GM18868 (cell line): Measurements from ENCODE around the gene PASK.

Experiments
- ATAC-seq: cut with Tn5 transposase; IDR thresholded peaks from one replicate; pipeline ENCODE4 v1.9.1; 2021; ENCODE audit warnings: mild to moderate bottlenecking, moderate library complexity; ENCODE audit not compliant: unreplicated experiment

The PASK gene

GRCh38 chr2:241149675-241149924, 328 bp upstream of the PASK start:
- no peak for ATAC-seq

GRCh38 chr2:241148239-241148638, 1.0 kb downstream of the PASK start:
- ATAC-seq: no peak

- no peak for ATAC-seq
Measured at GRCh38 chr2:241147336-241147735, 1.9 kb downstream of the PASK start.

- no peak for ATAC-seq
Measured at GRCh38 chr2:241146286-241146685, 3.0 kb downstream of the PASK start.

GRCh38 chr2:241142593-241142992, 6.7 kb downstream of the PASK start:
- no peak for ATAC-seq

- no peak for ATAC-seq
Measured at GRCh38 chr2:241142063-241142462, 7.2 kb downstream of the PASK start.

GRCh38 chr2:241141214-241141770, 8.0 kb downstream of the PASK start:
- no peak for ATAC-seq

GRCh38 chr2:241140445-241140840, 8.8 kb downstream of the PASK start:
- no peak for ATAC-seq

- no peak for ATAC-seq
Measured at GRCh38 chr2:241139531-241140444, 9.5 kb downstream of the PASK start.

- no peak for ATAC-seq
Measured at GRCh38 chr2:241138471-241138870, 10.8 kb downstream of the PASK start.

GRCh38 chr2:241137276-241138190, 11.7 kb downstream of the PASK start:
- ATAC-seq: no peak

GRCh38 chr2:241136661-241137260, 12.5 kb downstream of the PASK start:
- ATAC-seq: no peak

GRCh38 chr2:241136191-241136590, 13.1 kb downstream of the PASK start:
- no peak for ATAC-seq

- ATAC-seq: no peak
Measured at GRCh38 chr2:241135737-241136136, 13.5 kb downstream of the PASK start.

GRCh38 chr2:241134711-241135110, 14.6 kb downstream of the PASK start:
- no peak for ATAC-seq

- no peak for ATAC-seq
Measured at GRCh38 chr2:241133436-241133820, 15.8 kb downstream of the PASK start.

GRCh38 chr2:241132538-241133435, 16.5 kb downstream of the PASK start:
- ATAC-seq: no peak

GRCh38 chr2:241131531-241131930, 17.7 kb downstream of the PASK start:
- ATAC-seq: no peak

- no peak for ATAC-seq
Measured at GRCh38 chr2:241130316-241130715, 19.0 kb downstream of the PASK start.
